A673 (cell line): Measurements from ENCODE around the gene RPTOR. TPM values are rescaled to one million over a fixed set of nuclear protein-coding genes. Genes with fewer than 3 reads are reported as not detected.
"Not testable (repeated sequence)": the region's sequence is repeated elsewhere in the genome, so short reads cannot be mapped to it uniquely, and the experiment has no call there.

Source experiments
- BruUV-seq: library from RNA; stranded (reverse); fragments of 400-500 nt; replicated peaks from 2 replicates; lab custom pipeline; 2021; lab: Mats Ljungman, UMichigan
- CTCF ChIA-PET: fragments of 300-600 bp; sonication (Branson Sonifier 250); formaldehyde crosslinking; loops from one replicate; lab custom pipeline; 2022; ENCODE audit warnings: antibody characterized with exemption; lab: Charles Lee
- POLR2A ChIA-PET: fragments of 300-600 bp; sonication (Branson Sonifier 250); formaldehyde crosslinking; loops from one replicate; lab custom pipeline; 2022; ENCODE audit warnings: antibody characterized with exemption; ENCODE audit not compliant: low non-redundant PET; lab: Charles Lee
- DNase-seq: peaks from one replicate; pipeline ENCODE4 v3.0.0-alpha.2; 2015; ENCODE audit warnings: low spot score
- H3K27ac ChIP-seq: fragments of 200-600 bp; sonication (generic); 2 replicates; pipeline ENCODE4 v1.5.1; 2016; ENCODE audit warnings: mixed run types, low read depth, mild to moderate bottlenecking, mixed read lengths, antibody characterized with exemption, low read length; ENCODE audit not compliant: poor library complexity, severe bottlenecking
- H3K27me3 ChIP-seq: fragments of 200-600 bp; sonication (generic); replicated peaks from 2 replicates; pipeline ENCODE4 v1.6.1; 2017; ENCODE audit warnings: mixed run types, low read depth, mild to moderate bottlenecking, mixed read lengths, antibody characterized with exemption, low read length; ENCODE audit not compliant: insufficient read depth, poor library complexity
- H3K36me3 ChIP-seq: fragments of 200-600 bp; sonication (generic); 2 replicates; pipeline ENCODE4 v1.6.1; 2016; ENCODE audit warnings: mixed run types, mild to moderate bottlenecking, mixed read lengths, antibody characterized with exemption, low read length; ENCODE audit not compliant: insufficient read depth, poor library complexity, severe bottlenecking
- H3K4me1 ChIP-seq: fragments of 200-600 bp; sonication (generic); 2 replicates; pipeline ENCODE4 v1.6.1; 2017; ENCODE audit warnings: mixed run types, mild to moderate bottlenecking, mixed read lengths, antibody characterized with exemption, low read length; ENCODE audit not compliant: insufficient read depth, poor library complexity, severe bottlenecking
- H3K4me3 ChIP-seq: fragments of 200-600 bp; sonication (generic); 2 replicates; pipeline ENCODE4 v1.5.1; 2016; ENCODE audit warnings: low read depth, mixed run types, mild to moderate bottlenecking, mixed read lengths, low read length; ENCODE audit not compliant: poor library complexity, severe bottlenecking
- H3K9me3 ChIP-seq: fragments of 200-600 bp; sonication (generic); 2 replicates; pipeline ENCODE4 v1.6.1; 2016; ENCODE audit warnings: mixed run types, low read depth, mild to moderate bottlenecking, mixed read lengths, antibody characterized with exemption, low read length; ENCODE audit not compliant: poor library complexity, severe bottlenecking
- EZH2 ChIP-seq: fragments of 200-600 bp; sonication (generic); IDR thresholded peaks from 2 replicates; pipeline ENCODE4 v1.6.1; 2017; ENCODE audit warnings: borderline replicate concordance, low read depth, mild to moderate bottlenecking, mixed read lengths, antibody characterized with exemption, low read length; ENCODE audit not compliant: poor library complexity, severe bottlenecking
- intact Hi-C: fragments of 100-400 bp; cut with micrococcal nuclease; formaldehyde crosslinking; loops from one replicate; pipeline ENCODE4 v1.10.0; 2022; ENCODE audit not compliant: unreplicated experiment
- total RNA-seq: library from RNA; stranded (reverse); gene quantifications from 2 replicates; pipeline ENCODE4 v1.2.3, GENCODE V29; 2021
- TF ChIP-seq, protein P1 (sequence below): fragments of 300-800, 200-600 bp; sonication (generic); conservative IDR thresholded peaks from 2 replicates; pipeline ENCODE4 v1.5.1; 2017; ENCODE audit warnings: low read depth, mild to moderate bottlenecking, antibody characterized with exemption, low read length, moderate library complexity, mixed read lengths

The RPTOR gene
- total RNA-seq, 1 experiment from 2014 or later, result 55.2 TPM

GRCh38 chr17:80503031-80503430, 41.6 kb upstream of the RPTOR start:
- Histone ChIP-seq H3K4me3 (no peak overlapping the region), H3K4me1 (no peaks in the 10 kb centered on the region), H3K27me3 (peaks cover 29% of the 10 kb centered on the region), H3K36me3 (no peaks in the 10 kb centered on the region), H3K27ac (no peak overlapping the region), H3K9me3 (no peaks in the 10 kb centered on the region)
- DNase-seq, result no peak
- intact Hi-C loops, result no loop called here
- BruUV-seq, result no TSS peak
- no peak for TF ChIP-seq EZH2
- CTCF ChIA-PET, result no interaction called here
- POLR2A ChIA-PET, result no interaction called here

DNA sequence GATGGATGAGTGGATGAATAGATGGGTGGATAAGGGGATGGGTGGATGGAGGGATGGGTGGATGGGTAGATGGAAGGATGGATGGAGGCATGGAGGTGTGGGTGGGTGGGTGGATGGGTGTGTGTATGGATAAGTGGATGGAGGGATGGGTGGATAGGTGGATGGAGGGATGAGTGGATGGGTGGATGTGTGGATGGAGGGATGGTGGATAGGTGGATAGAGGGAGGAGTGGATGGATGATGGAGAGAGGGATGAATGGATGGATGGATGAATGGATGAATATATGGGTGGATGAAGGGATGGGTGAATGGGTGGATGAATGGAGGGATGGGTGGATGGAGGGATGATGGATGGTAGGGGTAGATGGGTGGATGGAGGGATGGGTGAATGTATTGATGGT, 40.7 kb upstream of the RPTOR start:
- BruUV-seq, result no TSS peak
- ChIA-PET POLR2A (no interaction called here), CTCF (interaction anchor here (0.6 kb wide), 1 partner anchor 455 kb away, joined by 3 read pairs; no protein-coding TSS in a partner anchor)
- Histone ChIP-seq H3K4me3 (no peak overlapping the region), H3K4me1 (no peaks in the 10 kb centered on the region), H3K27me3 (peaks cover 32% of the 10 kb centered on the region), H3K9me3 (no peaks in the 10 kb centered on the region), H3K27ac (no peak overlapping the region), H3K36me3 (no peaks in the 10 kb centered on the region)
- intact Hi-C loops, result no loop called here
- no peak for TF ChIP-seq EZH2
- TF ChIP-seq, protein P1, sequence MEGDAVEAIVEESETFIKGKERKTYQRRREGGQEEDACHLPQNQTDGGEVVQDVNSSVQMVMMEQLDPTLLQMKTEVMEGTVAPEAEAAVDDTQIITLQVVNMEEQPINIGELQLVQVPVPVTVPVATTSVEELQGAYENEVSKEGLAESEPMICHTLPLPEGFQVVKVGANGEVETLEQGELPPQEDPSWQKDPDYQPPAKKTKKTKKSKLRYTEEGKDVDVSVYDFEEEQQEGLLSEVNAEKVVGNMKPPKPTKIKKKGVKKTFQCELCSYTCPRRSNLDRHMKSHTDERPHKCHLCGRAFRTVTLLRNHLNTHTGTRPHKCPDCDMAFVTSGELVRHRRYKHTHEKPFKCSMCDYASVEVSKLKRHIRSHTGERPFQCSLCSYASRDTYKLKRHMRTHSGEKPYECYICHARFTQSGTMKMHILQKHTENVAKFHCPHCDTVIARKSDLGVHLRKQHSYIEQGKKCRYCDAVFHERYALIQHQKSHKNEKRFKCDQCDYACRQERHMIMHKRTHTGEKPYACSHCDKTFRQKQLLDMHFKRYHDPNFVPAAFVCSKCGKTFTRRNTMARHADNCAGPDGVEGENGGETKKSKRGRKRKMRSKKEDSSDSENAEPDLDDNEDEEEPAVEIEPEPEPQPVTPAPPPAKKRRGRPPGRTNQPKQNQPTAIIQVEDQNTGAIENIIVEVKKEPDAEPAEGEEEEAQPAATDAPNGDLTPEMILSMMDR, result no peak
- DNase-seq, result no peak

GRCh38 chr17:80504686-80505413, 39.8 kb upstream of the RPTOR start:
- TF ChIP-seq, protein P1, result no peak
- TF ChIP-seq EZH2, result no peak
- DNase-seq, result no peak
- Histone ChIP-seq H3K4me3 (no peak overlapping the region), H3K9me3 (no peaks in the 10 kb centered on the region), H3K27ac (no peak overlapping the region), H3K4me1 (no peaks in the 10 kb centered on the region), H3K36me3 (no peaks in the 10 kb centered on the region), H3K27me3 (peaks cover 42% of the 10 kb centered on the region)
- ChIA-PET CTCF (interaction anchor here (0.6 kb wide), 1 partner anchor 454 kb away, joined by 3 read pairs; no protein-coding TSS in a partner anchor), POLR2A (no interaction called here)
- intact Hi-C loops, result no loop called here
- no TSS peak for BruUV-seq

DNA sequence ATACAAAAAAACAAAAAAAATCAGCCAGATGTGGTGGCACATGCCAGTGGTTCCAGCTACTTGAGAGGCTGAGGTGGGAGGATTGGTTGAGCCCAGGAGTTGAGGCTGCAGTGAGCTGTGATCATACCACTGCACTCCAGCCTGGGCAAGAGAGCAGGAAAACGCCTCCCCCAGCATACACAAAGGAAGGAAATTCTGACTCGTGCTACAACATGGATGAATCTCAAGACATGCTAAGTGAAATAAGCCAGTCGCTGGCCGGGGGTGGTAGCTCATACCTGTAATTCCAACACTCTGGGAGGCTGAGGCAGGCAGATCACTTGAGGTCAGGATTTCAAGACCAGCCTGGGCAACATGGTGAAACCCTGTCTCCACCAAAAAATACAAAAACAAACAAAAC, 37.5 kb upstream of the RPTOR start:
- BruUV-seq, H3K4me1 ChIP-seq, H3K9me3 ChIP-seq, H3K36me3 ChIP-seq, POLR2A ChIA-PET, DNase-seq, intact Hi-C loops, H3K27ac ChIP-seq, CTCF ChIA-PET, H3K4me3 ChIP-seq: not testable (repeated sequence)
- peaks cover 46% of the 10 kb centered on the region for H3K27me3 ChIP-seq
